Activated naive CD4-positive, alpha-beta T cell treated with Interleukin-2 at 50 U/mL for 16 hours (primary cell): ENCODE results near the gene COL16A1.
A peak's percentile ranks its signal among the peaks of the same experiment; 100 is the strongest.

Experiments
- DNase-seq: peaks from one replicate; pipeline ENCODE4 v3.0.0-alpha.2; 2020

COL16A1 gene

GRCh38 chr1:31681415-31681814 is 22.4 kb downstream of the COL16A1 start:
- DNase-seq, result no peak

DNA sequence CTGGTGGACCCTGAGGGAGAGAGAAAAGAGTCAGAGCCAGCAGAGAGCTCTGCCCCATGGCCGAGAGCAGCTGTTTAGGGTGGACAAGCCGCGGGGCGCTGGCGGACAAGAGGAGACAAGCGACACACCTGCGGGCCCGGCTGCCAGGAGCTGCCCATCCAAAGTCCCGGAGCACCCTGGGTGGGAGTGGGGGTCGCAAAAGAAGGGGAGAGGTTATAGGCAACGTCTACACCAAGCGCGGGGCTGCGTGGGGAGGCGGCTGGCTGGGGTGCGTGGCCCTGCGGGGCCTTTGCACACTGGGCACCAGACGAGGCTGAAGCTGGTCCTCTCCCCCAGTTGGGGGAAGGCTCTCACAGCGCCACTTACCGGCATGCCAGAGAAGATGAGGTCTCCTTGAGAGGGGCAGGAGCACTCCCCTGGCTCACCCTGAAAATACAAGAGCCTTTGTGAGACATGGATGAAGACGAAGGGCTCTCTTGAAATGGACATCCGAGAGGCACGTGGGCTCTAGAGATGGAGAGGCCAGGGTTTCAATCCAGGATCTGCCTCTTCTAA is 24.1 kb downstream of the COL16A1 start:
- no peak for DNase-seq

DNA sequence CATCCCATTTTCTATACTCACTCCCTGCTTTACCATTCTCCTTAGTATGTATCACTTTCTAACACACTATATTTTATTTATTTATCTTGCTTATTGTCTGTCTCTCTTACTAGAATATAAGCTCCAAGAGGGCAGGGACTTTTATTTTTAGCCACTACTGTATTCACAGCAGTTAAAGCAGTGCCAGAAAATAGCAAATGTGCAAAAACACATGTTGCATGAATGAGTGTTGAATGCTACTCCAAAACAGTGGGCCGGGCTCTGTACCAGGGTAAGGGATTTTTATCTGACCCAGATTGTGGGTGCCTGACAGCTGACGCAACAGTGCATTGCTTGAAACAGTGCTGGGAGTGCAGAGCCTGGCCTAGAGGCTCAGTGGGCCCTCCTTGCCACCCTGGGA is 24.7 kb downstream of the COL16A1 start:
- DNase-seq, result no peak

DNA sequence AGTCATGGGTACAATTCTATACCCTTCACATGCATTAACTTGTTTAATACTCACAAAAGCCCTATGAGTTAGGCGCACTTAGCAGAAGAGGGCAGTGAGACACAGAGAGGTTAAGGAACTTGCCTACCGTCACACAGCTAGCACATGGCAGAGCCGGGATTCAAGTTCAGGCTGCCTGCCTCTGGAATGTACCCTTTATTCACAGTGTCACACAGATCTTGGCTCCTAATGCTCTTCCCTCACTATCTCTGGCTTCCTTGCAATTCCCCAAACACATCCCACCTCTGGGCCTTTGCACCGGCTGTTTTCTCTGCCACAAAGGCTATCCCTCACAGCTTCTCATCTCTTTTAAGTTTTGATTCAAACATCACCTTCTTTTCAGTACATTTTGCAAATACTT is 25.1 kb downstream of the COL16A1 start:
- DNase-seq, result no peak

DNA sequence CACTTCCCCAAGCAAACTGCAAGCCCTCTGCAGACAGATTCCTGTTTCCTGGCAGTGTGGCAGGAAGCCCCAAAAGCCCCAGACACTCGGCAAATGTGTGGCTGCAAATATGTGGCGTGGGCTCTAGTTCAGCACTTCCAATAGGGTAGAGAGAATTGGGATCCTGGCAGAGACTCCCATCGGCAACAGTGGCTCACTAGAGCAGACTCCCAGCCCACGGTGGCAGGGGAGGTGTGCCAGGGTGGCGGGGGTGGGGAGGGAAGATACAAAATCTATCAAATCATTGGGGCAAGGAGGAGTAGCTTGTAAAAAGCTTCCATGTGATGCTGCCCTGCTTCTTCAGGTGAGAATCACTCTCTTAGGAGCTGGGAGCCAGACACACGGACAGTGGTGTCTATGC is 25.9 kb downstream of the COL16A1 start:
- no peak for DNase-seq

GRCh38 chr1:31677401-31677800 is 26.4 kb downstream of the COL16A1 start:
- DNase-seq, result no peak

GRCh38 chr1:31675756-31676155 is 28.1 kb downstream of the COL16A1 start:
- DNase-seq, result no peak

GRCh38 chr1:31675161-31675560 is 28.7 kb downstream of the COL16A1 start:
- no peak for DNase-seq

DNA sequence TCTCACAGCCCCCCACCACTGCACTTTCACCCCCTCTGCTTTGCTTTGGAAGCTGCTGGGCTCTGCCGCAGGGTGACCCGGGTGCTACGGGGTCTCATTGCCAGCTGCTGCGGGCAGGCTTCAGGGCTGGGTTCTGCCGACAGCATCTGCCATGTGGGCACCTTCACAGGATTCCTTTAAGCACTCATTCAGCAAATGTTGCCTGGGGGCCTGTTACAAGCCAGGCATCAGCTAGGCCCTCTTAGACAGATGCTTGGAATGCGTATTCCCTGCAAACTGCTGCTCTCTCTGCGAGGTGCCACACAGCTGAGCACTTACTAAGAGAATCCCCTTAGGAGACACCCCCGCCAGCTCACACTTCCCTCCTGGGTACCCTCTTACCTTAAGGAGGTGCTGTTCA is 29.2 kb downstream of the COL16A1 start:
- no peak for DNase-seq

GRCh38 chr1:31673433-31673832 is 30.4 kb downstream of the COL16A1 start:
- no peak for DNase-seq

GRCh38 chr1:31672986-31673385 is 30.8 kb downstream of the COL16A1 start:
- no peak for DNase-seq

- no peak for DNase-seq
Observed at GRCh38 chr1:31671561-31672201, 32.1 kb downstream of the COL16A1 start.

DNA sequence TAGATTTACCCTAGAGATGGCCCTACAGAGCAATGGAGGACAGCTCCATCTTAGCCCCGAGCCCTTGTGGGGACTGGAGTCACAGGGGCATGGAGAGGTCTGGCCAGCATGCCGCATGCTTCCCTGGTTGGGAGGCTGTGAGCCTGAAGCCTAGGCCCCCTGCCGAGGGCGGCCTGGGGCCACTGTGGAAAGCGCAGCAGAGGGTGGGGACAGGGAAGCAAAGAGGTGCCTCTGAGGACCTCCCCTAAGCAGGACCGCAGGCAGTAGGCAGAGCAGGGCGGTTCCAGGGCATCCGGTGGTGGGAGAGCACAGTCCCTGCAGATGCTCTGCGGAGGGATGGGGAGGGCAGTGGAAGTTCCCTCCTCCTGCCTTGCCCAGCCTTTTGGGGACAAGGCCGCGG is 32.7 kb downstream of the COL16A1 start:
- DNase-seq, result no peak

- DNase-seq, result no peak
Observed at GRCh38 chr1:31670593-31670964, 33.2 kb downstream of the COL16A1 start.

DNA sequence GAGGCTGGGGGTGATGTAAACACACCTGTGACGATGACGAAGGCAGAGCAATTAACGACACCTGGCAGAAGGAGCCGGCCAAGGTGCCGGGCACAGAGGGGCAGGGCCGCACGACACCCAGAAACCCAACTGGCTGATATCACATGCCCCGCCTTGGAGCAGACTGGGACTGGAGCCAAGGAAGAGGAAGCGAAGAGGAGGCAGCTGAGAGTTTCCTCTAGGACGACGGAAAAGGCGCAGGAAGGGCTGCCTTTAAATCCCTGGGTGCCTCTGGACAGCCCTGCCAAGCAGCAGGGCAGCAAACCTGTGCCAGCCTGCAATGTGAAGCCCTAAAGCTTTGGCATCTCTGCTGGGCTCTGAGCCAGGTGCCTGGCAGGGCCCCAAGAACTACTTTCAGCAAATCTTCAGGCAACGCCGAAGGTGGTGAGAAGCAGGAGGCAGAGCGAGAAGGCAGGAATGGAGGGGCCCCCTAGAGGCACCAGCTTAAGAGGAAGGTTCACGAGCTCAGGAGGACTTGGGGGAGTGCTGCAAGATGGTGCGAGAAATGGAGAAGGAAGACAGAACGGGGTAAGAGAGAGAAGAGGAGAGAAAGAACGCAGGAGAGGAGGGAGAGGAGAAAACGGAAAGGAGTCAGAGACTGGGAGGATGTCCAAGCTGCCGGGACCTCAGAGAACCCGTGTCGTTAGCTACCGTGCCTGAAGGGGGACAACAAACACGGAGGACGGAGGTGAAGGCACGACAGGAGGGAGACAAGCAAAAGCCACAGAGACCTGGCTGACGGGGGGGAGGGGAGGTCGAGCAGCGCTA is 33.8 kb downstream of the COL16A1 start:
- DNase-seq, result peak; percentile 9

DNA sequence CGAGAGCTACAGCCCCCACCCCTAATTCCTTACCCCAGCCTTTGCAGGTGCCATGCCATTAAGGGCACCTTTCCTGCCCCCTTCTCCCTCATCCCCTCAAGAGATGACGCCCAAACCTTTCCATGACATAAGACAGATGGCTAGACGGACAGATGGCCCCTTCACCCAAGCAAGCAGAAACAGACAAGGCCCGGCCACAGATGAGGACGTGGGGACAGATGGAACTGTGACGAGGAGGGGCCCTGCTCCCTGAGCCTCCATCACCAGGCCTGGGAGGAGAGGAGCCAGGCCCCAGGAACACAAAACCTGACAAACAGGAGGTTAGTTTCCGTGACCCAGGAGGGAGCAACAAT is 34.4 kb downstream of the COL16A1 start:
- DNase-seq, result no peak

DNA sequence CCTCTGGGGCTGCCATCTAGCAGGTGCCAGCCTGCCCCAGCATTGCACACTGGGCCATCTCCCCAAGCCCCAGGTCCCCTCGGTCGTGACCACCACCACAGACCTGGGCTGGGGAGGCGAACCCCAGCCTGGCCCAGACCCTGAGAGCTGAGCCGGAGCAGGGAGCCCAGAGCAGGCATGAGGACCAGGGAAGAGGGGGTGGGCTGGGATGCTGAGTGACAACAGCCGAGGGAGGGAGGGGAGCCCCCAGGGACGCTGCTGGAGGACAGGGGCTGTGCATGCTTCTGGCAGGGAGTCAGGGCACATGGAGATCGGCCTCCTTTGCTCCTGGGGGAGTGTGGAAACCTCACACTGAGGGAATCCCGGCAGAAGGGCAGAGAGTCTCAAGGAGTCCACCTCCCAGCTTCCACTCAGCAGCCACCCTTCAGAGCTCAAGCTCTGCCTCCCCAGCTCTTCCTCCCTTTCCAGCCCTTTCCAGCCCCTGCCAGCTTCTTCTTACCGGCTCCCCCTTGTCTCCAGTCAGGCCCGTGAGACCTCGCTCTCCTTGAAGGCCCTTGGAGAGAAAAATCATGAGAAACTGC is 35.4 kb downstream of the COL16A1 start:
- DNase-seq, result no peak

GRCh38 chr1:31667065-31667785 is 36.6 kb downstream of the COL16A1 start:
- no peak for DNase-seq

DNA sequence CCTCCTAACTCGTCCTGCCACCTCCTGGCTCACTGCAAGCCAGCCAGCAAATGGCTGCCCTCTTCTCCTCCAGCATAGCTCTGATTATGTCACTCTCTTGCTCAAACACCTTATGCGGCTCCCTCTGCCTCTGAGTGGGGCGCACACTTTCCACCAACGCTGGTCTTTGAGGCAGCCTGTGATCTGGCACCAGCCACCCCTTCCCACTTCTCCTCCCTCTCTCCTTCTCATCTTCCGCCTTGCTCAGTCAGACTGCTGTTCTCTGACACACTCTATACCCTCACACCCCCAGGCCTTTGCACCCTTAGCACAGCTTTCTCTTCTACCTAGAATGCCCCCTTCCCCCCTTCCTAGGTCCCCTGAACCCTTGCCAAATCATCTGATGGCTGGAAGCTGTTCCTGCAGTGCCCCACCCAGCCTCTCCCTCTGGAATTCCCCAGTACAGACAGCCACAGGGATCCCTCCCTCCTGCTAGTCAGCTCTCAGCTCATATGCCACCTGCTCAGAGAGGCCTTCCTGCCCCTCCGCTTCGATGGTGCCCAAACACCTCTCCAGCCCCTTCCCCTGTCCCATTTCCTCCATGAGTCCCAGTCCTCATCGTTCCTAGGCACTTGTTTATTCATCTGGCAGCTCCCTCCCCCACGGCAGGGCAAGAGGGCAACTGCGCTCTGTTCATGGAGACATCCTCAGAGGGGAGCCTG is 37.4 kb downstream of the COL16A1 start:
- DNase-seq, result no peak

DNA sequence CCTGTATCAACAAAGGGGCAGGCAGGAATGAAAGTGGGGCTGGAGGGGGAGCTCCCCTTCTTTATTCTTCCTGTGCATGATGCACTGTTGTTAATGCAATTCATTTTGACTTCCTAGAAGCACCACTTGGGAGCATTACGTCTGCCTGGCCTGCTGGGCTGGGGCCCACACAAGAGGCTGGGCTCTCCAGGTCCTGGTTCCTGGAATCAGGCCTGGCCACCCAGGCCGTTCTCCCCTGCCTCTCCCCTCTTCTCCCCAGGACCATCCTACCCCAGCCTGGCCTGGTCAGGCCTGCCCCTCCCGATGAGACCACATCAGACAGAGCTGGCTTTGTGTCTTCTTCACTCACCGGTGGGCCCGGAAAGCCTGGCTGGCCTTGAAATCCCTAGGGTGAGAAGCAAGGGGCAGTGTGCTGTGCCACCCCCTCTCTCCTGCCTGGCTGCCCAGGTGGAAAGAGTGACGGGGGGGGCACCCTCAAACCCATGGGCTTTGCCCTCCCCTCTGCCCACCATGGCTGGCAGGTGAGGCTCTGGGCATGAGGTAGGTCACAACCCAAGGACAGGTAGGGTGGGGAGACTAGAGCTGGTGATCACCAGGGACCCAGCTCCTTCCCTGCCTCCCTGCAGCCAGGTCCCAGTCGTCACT is 38.5 kb downstream of the COL16A1 start:
- no peak for DNase-seq

DNA sequence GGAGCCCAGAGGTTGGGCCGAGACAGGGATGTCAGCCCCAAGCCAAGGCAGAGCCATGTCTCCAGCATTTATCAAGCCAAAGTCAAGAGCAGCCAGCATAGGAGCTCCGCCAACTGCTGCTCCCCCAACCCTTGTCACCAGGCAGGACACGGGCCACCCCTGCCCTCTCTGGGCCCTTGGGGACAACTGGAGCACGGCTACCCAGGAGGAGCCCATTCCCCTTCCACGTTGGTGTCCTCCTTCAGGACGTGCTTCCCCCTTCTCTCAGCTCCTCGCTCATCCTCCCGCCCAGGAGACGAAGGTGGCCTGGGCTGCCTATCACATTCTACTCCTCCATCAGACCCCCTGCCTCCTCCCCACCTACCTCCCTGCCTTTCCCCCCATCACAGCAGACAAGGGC is 39.3 kb downstream of the COL16A1 start:
- no peak for DNase-seq
